GM12865 (cell line): Measurements from ENCODE around the gene TM9SF4.
"Not testable (repeated sequence)": the region's sequence is repeated elsewhere in the genome, so short reads cannot be mapped to it uniquely, and the experiment has no call there.

Source experiments
- DNase-seq: peaks from one replicate; pipeline ENCODE4 v3.0.0; 2010; ENCODE audit warnings: low read depth
- H3K4me3 ChIP-seq: 2 replicates; pipeline ENCODE4 v1.5.1; 2011; ENCODE audit warnings: mild to moderate bottlenecking, low read depth, low read length, control low read depth
- TF ChIP-seq, protein P1 (sequence below): IDR thresholded peaks from 2 replicates; pipeline ENCODE4 v1.5.1; 2011; ENCODE audit warnings: low read length, control low read depth, low read depth, inconsistent platforms; ENCODE audit not compliant: insufficient read depth; ENCODE audit errors: missing control alignments

TM9SF4 gene

DNA sequence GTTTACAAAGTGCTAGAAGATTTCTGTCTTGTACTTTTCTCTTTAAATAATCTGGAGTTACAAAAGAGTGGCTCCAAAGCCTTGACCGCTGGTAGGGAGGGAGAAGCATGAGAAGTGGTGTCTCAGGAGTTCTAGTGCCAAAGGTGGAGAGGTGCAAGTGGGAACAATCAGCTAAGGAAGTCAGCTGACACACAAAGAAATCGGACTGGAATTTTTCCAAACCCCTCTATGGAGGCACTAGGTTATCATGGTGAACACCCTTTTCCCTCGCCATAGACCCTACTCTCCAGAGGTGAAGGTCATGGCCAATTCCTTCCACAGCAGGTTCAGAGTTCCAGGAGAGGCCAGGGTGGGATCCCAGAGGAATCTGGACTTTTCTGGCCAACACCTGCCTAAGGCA lies 83.2 kb downstream of the TM9SF4 start:
- DNase-seq: no peak
- no peak overlapping the region for H3K4me3 ChIP-seq
- TF ChIP-seq, protein P1, sequence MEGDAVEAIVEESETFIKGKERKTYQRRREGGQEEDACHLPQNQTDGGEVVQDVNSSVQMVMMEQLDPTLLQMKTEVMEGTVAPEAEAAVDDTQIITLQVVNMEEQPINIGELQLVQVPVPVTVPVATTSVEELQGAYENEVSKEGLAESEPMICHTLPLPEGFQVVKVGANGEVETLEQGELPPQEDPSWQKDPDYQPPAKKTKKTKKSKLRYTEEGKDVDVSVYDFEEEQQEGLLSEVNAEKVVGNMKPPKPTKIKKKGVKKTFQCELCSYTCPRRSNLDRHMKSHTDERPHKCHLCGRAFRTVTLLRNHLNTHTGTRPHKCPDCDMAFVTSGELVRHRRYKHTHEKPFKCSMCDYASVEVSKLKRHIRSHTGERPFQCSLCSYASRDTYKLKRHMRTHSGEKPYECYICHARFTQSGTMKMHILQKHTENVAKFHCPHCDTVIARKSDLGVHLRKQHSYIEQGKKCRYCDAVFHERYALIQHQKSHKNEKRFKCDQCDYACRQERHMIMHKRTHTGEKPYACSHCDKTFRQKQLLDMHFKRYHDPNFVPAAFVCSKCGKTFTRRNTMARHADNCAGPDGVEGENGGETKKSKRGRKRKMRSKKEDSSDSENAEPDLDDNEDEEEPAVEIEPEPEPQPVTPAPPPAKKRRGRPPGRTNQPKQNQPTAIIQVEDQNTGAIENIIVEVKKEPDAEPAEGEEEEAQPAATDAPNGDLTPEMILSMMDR: no peak

DNA sequence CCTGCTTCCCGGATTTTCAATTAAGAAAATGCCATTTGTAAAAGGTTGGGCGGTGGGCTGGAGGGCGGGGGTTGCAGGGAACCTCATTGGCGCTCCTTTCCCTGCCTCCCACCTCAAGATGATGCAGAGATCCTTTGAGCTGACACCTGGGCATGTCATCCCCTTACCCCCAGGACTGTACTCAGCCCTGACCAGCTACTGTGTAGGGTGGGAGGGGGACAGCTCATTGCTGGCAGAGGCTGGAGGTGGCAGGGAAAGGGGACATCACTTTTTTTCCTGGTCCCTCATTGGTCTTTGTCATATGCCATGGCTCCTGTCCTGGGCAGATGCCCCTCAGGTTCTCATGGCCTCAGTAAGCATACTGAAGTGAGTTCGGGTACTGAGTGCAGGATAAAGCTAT lies 83.8 kb downstream of the TM9SF4 start:
- not testable (repeated sequence) for DNase-seq, H3K4me3 ChIP-seq

DNA sequence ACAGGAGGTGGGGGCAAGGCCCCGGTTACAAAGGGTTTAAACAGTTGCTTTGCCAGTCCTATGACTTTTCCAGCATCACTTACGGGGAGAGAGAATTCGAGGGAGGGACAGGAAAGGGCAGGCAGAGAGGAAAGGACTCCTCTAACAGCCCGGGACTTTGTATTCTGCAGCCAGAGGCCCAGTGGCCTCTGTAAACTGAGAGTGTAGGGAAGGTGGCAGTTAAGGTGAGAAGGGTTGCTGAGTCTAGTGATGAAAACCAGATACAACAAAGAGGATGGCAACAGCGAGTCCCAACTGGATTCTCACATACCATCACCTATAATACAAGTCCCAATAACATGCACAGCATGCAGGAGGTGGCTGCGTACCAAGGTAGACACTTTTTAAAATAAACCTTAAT lies 84.5 kb downstream of the TM9SF4 start:
- no peak for DNase-seq
- TF ChIP-seq, protein P1: no peak
- H3K4me3 ChIP-seq: no peak overlapping the region

DNA sequence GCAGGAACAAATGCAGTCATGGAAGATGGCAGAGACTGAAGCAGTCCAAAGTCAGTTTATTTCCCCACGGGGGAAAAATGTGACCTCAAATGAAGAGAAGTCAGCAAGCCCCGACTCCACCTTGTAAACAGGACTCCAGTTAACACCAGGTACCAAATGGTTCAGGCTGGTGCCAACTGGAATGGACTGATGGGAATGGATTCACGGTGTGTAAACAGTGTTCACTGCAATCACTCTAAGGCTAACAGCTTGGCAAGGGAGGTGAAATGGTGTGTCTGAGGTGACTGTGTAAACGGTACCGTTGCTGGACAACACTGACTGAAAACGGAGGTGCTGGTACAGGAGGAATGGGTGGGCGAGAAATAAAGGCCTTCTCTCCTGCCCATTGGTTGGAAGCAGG lies 86.1 kb downstream of the TM9SF4 start:
- no peak for DNase-seq
- H3K4me3 ChIP-seq: no peak overlapping the region
- TF ChIP-seq, protein P1: no peak

DNA sequence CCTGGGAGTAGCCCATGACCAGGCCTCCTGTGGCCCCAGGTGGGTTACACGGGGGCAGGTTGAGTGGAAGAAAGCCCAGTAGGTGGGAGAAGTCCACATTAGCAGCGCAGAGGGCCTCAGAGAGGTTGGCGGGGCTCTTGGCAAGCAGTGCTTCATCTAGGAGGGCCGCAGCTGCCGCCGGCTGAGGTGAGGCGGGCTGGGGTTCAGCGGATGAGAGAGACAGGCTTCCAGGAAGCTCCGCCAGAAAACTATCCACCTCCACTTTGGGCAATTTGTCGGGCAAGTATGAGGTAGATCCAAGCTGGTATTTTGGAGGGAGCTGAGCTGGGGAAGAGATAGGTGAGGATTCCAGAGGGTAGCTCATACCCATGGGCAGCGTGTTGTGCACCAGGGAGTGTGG lies 87.1 kb downstream of the TM9SF4 start:
- DNase-seq, H3K4me3 ChIP-seq: not testable (repeated sequence)

DNA sequence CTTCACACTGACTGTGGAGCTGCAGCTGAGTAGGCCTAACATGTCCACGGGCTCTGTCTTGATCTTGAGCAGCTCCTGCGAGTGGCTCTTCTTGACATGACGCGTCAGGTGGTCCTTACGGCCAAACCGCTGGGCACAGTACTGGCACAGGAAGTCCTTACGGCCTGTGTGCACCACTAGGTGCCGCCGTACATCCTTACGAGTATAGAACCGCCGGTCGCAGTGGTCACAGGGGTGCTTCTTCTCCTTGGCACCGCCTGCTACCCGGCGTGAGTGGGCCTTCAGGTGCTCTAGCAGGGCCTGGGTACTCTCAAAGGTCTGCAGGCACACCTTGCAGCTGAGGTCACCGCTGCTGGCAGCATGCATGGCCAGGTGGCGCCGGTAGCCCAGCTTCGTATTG lies 87.6 kb downstream of the TM9SF4 start:
- not testable (repeated sequence) for DNase-seq, H3K4me3 ChIP-seq

DNA sequence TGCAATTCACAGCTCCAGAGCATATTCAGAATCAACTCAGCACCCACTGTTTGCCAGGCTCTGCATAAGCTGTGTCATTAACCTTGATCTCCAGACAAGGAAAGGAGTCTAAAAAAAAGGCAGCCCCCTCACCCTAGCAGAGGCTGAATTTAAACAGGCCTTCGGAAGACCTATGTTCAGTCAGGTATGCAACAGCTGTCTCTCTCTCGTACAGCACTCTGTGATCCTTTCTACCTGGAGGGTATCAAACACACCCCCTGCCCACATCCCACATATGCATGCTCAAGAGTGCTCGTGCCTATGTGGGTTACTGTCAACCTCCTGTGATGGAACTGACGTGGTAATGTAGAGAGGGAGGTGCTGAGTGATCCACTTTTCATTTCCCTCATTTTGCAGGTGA lies 89.5 kb downstream of the TM9SF4 start:
- TF ChIP-seq, protein P1: no peak
- H3K4me3 ChIP-seq: no peak overlapping the region
- no peak for DNase-seq

DNA sequence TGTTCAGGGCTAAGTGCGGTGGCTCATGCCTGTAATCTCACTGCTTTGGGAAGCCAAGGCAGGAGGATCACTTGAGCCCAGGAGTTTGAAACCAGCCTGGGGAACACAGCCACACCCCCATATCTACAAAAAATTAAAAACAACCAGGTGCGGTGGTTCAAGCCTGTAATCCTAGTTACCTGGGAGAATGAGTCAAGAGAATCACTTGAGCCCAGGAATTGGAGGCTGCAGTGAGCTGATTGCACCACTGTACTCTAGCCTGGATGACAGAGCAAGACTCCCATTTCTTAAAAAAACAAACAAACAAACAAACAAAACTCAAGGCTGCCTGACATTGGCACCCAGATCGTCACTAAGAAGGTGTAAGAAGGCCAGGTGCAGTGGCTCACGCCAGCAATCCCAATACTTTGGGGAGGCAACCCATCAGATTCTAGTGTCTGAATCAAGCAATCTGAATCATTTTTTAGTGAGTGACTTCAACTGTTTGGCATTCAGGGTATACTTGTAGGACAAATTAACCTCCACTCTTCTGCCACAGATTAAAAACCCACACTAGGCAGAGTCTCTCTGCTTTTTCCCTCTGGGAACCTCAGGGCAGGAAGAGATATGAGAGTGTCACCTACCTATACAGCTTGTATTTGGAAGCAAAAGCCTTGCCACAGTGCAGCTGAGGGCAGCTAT lies 91.9 kb downstream of the TM9SF4 start:
- TF ChIP-seq, protein P1: no peak
- DNase-seq: no peak
- no peak overlapping the region for H3K4me3 ChIP-seq

DNA sequence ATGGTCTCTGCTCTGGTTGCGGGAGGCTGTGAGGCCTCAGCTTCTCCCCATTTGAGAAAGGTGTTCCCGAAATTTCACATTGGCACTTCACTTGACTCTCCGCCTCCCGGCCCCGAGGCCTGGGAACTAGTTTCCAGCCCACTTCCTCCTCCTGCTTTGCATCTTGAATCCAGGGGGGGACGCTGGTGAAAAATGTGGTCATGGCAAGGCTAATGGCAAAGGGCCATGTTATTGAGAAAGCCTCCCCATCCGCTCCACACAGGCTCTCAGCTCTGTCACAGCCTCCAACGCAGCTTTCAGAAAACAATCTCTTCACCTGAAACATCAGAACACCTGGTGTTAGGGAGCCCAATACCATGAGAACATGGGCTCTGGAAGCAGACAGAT lies 92.5 kb downstream of the TM9SF4 start:
- no peak for DNase-seq
- TF ChIP-seq, protein P1: no peak
- no peak overlapping the region for H3K4me3 ChIP-seq
